Activated T-helper 2 cell treated with anti-CD3 and anti-CD28 coated beads, Interferon-gamma antibody, Interleukin-2, Interleukin-4, amounts not matched to agents 10 μg/mL and 5 μg/mL and 100 μg/mL, durations not matched to agents 14 hours and 24 hours and 36 hours (primary cell): ENCODE data around the gene MRPL9. TPM values are rescaled to one million over a fixed set of nuclear protein-coding genes. Genes with fewer than 3 reads are reported as not detected.
A peak's percentile ranks its signal among the peaks of the same experiment; 100 is the strongest.

Experiments used
- DNase-seq: peaks from one replicate; pipeline ENCODE4 v3.0.0; 2021; ENCODE audit warnings: low spot score
- H3K27ac Mint-ChIP-seq: one replicate; pipeline ENCODE4 v1.8.0; 2021; ENCODE audit warnings: mixed read lengths
- H3K27me3 Mint-ChIP-seq: one replicate; pipeline ENCODE4 v1.8.0; 2021; ENCODE audit warnings: low read depth, mixed read lengths
- H3K36me3 Mint-ChIP-seq: one replicate; pipeline ENCODE4 v1.8.0; 2021; ENCODE audit warnings: low read depth, mixed read lengths
- H3K4me1 Mint-ChIP-seq: one replicate; pipeline ENCODE4 v1.8.0; 2021; ENCODE audit warnings: low read depth, mixed read lengths
- H3K4me3 Mint-ChIP-seq: one replicate; pipeline ENCODE4 v1.8.0; 2021; ENCODE audit warnings: low read depth, mild to moderate bottlenecking, moderate library complexity, mixed read lengths
- H3K9me3 Mint-ChIP-seq: one replicate; pipeline ENCODE4 v1.8.0; 2021; ENCODE audit warnings: mixed read lengths
- intact Hi-C: fragments of 100-400 bp; cut with micrococcal nuclease; formaldehyde crosslinking; loops from one replicate; pipeline ENCODE4 v1.15.1; 2023
- total RNA-seq: library from RNA; stranded (reverse); gene quantifications from 2 replicates; pipeline ENCODE4 v1.2.3, GENCODE V29; 2022

Gene MRPL9
- total RNA-seq, 1 donor from 2014 or later: 159 TPM

GRCh38 chr1:151720554-151720953 is 42.7 kb downstream of the MRPL9 start:
- Mint-ChIP-seq H3K27ac (no peak overlapping the region), H3K27me3 (peaks cover 75% of the 10 kb centered on the region), H3K9me3 (no peaks in the 10 kb centered on the region), H3K36me3 (no peaks in the 10 kb centered on the region), H3K4me1 (peaks cover 19% of the 10 kb centered on the region), H3K4me3 (peak overlapping the region; percentile 66)
- DNase-seq: no peak
- intact Hi-C loops: loop anchor here (5.0 kb wide), 1 partner anchor 117 kb away; the partner anchor contains the start of gene C2CD4D

DNA sequence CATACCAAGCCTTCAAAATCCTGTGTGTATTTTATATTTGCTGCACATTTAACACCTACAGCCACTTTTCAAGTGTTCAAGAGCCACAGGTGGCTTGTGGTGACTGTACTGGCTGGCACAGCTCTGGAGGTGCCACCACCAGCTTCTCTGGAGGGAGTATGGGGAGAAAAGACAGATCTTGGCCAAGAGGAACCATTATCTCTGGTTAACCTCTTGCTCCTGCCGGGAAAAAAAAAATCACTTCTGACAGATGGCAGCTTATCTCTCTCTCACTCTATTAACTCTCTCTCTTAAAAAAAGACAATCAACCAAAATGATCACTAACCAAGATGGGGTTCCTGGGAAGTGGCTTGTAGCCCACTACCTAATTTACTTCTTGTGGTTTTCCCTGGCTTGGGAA is 43.2 kb downstream of the MRPL9 start:
- peaks cover 19% of the 10 kb centered on the region for H3K4me1 Mint-ChIP-seq
- DNase-seq: no peak

GRCh38 chr1:151718666-151719065 is 44.6 kb downstream of the MRPL9 start:
- DNase-seq: no peak
- Mint-ChIP-seq H3K27ac (no peak overlapping the region), H3K27me3 (peaks cover 76% of the 10 kb centered on the region), H3K4me3 (no peak overlapping the region), H3K9me3 (no peaks in the 10 kb centered on the region), H3K4me1 (peaks cover 19% of the 10 kb centered on the region), H3K36me3 (no peaks in the 10 kb centered on the region)
- intact Hi-C loops: no loop called here

More for the DNA sequence above, 43.2 kb downstream of the MRPL9 start:
- Mint-ChIP-seq H3K4me3 (no peak overlapping the region), H3K27ac (no peak overlapping the region), H3K36me3 (no peaks in the 10 kb centered on the region), H3K9me3 (no peaks in the 10 kb centered on the region), H3K27me3 (peaks cover 79% of the 10 kb centered on the region)
- intact Hi-C loops: loop anchor here (5.0 kb wide), 1 partner anchor 117 kb away; the partner anchor contains the start of gene C2CD4D

- Mint-ChIP-seq H3K27me3 (peaks cover 73% of the 10 kb centered on the region), H3K36me3 (no peaks in the 10 kb centered on the region), H3K27ac (no peak overlapping the region), H3K9me3 (no peaks in the 10 kb centered on the region), H3K4me1 (peaks cover 19% of the 10 kb centered on the region), H3K4me3 (no peak overlapping the region)
- no peak for DNase-seq
- intact Hi-C loops: no loop called here
These were observed 45.3 kb downstream of the MRPL9 start for GRCh38 chr1:151718011-151718431.

DNA sequence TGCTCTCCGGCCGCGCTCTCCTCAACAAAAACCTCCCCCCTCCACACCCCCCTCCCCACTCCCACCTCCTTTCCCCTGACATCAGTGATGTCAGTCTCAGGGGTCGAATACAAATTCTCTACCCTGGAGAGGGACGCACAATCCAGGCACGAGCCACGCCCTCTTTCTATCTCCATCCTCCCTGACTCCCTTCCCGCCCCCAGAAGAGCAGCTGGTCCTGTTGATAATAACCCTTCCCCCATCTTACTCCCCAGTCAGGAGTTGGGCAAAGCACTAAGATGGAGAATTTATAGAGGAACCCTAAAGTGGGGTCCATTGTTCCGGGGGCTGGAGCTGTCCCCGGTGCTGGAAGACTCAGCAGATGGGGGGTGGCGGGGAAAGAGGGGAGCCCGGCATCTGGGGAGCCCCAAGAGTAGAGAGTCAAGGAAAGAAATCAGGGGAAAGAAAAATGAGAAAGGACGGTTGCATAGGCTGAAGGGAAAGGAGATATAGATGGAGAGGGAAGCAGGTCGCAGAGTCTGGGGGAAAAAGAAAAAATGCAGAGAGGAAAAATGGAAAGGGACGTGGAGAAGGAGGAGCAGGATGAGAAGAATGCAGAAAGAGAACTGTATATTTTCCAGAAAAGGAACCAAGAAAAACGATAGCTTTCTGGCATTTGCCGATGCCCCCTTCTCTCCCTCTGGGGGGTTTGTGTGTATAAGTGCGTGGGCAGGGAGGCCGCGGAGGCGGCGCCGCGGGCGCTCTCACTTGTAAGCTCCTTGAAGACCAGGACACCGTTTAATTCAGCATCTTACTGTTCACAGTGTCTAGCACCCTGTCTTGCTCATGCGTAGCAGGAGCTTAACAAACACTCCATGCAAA is 46.3 kb downstream of the MRPL9 start, which contains the start of gene CELF3:
CELF3 (minus strand) TSS at position 33 of the 861 bp plus-strand sequence. CDS start 783 bp downstream, outside the sequence.
- no peak for DNase-seq
- Mint-ChIP-seq H3K4me3 (no peak within 1 kb of the TSS), H3K4me1 (peaks cover 19% of the 10 kb centered on the region), H3K27ac (no peak within 1 kb of the TSS), H3K27me3 (peaks cover 65% of the 10 kb centered on the region), H3K36me3 (no peaks in the 10 kb centered on the region), H3K9me3 (no peaks in the 10 kb centered on the region)
- intact Hi-C loops: no loop called here

DNA sequence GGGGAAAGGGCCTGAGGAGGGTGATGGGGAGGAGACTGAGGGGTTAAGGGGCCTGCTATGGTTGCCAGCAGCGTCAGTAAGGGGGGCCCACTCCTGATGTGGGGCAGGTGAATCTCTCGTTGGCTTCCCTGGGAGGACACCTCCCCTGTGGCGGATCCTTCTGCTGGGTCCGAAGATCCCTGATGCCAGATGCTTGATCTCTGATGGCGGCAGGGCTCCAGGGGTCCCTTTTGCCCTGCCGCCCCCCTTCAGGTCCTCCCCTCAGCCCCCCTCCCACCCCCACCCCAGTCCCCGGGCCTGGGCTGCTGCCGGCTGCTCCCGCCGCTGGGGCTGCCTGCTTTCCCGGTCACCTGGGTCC is 46.9 kb downstream of the MRPL9 start:
- DNase-seq: no peak
- H3K27ac Mint-ChIP-seq: no peak overlapping the region
- H3K4me1 Mint-ChIP-seq: peaks cover 16% of the 10 kb centered on the region
- no peak overlapping the region for H3K4me3 Mint-ChIP-seq
- intact Hi-C loops: no loop called here
- H3K27me3 Mint-ChIP-seq: peaks cover 59% of the 10 kb centered on the region
- no peaks in the 10 kb centered on the region for H3K36me3 Mint-ChIP-seq
- no peaks in the 10 kb centered on the region for H3K9me3 Mint-ChIP-seq

GRCh38 chr1:151715726-151716404 is 47.4 kb downstream of the MRPL9 start:
- Mint-ChIP-seq H3K27ac (no peak overlapping the region), H3K4me3 (no peak overlapping the region), H3K27me3 (peaks cover 56% of the 10 kb centered on the region), H3K36me3 (no peaks in the 10 kb centered on the region), H3K9me3 (no peaks in the 10 kb centered on the region), H3K4me1 (peaks cover 13% of the 10 kb centered on the region)
- intact Hi-C loops: no loop called here
- no peak for DNase-seq

DNA sequence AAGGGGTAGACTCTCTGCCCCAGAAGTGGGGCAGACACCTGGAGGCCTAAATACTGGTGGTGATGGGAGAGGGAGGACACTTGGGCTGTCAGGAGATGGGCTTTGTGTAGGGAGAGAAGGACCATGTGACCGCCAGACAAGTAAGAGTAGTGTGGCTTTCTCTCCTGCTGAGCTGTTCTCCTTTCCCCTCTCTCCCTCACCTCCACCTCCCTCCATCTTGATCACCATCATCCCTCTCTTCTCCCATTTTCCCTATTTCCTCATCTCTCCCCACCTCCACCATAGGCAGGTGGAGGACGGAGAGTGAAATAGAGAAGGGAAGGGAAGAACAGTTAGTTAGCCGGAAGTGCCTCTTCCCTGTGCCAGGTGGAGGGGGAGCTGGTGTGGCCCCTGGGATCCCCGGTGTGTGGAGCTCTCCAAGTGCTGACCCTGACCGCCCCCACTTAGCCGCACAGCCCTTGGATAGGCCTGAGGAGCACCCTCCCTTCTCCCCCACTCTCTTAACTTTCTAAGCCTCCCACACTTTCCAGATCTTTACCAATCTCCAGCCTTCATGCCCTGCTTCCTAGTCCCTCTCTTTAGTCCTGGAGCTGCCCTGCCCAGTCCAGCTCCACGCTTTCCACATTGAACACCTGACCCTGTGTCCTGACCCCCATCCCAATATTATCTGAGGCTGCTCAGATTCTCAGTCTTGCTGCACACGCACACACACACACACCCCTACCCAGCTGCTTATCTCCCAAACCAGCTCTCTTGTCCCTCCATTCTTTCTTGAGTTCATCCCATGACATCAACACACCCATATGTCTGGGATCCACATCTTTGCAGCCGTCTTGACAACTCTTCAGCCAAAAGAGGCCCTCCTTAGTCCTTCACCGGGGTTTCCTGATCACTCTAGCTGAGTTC is 48.2 kb downstream of the MRPL9 start:
- H3K9me3 Mint-ChIP-seq: no peaks in the 10 kb centered on the region
- intact Hi-C loops: no loop called here
- no peak overlapping the region for H3K27ac Mint-ChIP-seq
- no peak overlapping the region for H3K4me3 Mint-ChIP-seq
- DNase-seq: no peak
- peaks cover 6% of the 10 kb centered on the region for H3K4me1 Mint-ChIP-seq
- peaks cover 48% of the 10 kb centered on the region for H3K27me3 Mint-ChIP-seq
- H3K36me3 Mint-ChIP-seq: no peaks in the 10 kb centered on the region

DNA sequence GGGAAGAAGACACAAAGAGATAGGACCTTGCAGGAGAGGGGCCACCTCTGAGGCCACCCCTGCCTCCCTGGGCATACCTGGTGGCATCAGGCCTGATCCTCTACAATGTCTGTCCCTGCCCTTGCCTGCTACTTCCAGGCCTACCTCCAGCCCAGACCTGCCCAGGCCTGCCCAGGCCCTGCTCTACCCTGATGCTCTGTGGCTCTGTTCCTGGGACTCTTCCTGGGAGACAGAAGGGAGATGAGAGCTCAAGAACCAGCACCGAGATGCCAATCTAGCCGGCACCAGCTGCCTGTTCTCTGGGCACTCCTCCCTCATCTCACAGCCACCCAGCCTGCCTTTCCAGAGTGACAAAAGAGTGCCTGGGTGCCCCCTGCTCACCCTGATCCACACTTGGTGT is 49.4 kb downstream of the MRPL9 start:
- H3K27ac Mint-ChIP-seq: no peak overlapping the region
- no peak for DNase-seq
- H3K4me3 Mint-ChIP-seq: no peak overlapping the region
- peaks cover 6% of the 10 kb centered on the region for H3K4me1 Mint-ChIP-seq
- H3K27me3 Mint-ChIP-seq: peaks cover 39% of the 10 kb centered on the region
- no peaks in the 10 kb centered on the region for H3K36me3 Mint-ChIP-seq
- H3K9me3 Mint-ChIP-seq: no peaks in the 10 kb centered on the region
- intact Hi-C loops: no loop called here

- intact Hi-C loops: no loop called here
- Mint-ChIP-seq H3K27ac (no peak overlapping the region), H3K4me1 (peaks cover 6% of the 10 kb centered on the region), H3K9me3 (no peaks in the 10 kb centered on the region), H3K4me3 (no peak overlapping the region), H3K27me3 (peaks cover 31% of the 10 kb centered on the region), H3K36me3 (no peaks in the 10 kb centered on the region)
- no peak for DNase-seq
These were observed 50.3 kb downstream of the MRPL9 start for GRCh38 chr1:151713044-151713443.

DNA sequence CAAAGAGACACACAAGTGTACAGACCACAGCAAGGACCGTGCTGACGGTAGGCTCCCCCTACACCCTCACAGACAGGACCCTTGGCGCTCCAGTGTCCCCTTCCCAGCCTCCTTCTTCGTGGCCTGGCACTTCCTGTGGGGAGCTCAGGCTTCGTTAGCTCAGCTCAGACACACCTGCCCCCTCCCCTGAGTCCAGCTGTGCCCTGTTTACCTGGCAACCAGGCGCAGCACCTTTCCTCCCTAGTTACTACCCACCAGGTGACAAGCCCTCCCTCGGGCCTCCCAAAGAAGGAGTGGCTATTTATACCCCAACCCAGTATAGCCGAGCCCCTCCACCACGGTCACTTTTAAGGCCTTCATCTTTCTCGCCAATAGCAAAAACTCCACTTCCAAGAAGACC is 51.3 kb downstream of the MRPL9 start:
- H3K4me3 Mint-ChIP-seq: no peak overlapping the region
- DNase-seq: no peak
- no peaks in the 10 kb centered on the region for H3K9me3 Mint-ChIP-seq
- peaks cover 2% of the 10 kb centered on the region for H3K4me1 Mint-ChIP-seq
- H3K27me3 Mint-ChIP-seq: peaks cover 20% of the 10 kb centered on the region
- intact Hi-C loops: no loop called here
- no peaks in the 10 kb centered on the region for H3K36me3 Mint-ChIP-seq
- H3K27ac Mint-ChIP-seq: no peak overlapping the region

GRCh38 chr1:151711044-151711800 is 52.1 kb downstream of the MRPL9 start:
- no peak for DNase-seq
- intact Hi-C loops: no loop called here
- H3K4me1 Mint-ChIP-seq: no peaks in the 10 kb centered on the region
- peaks cover 17% of the 10 kb centered on the region for H3K27me3 Mint-ChIP-seq
- no peaks in the 10 kb centered on the region for H3K9me3 Mint-ChIP-seq
- no peaks in the 10 kb centered on the region for H3K36me3 Mint-ChIP-seq
- no peak overlapping the region for H3K4me3 Mint-ChIP-seq
- H3K27ac Mint-ChIP-seq: no peak overlapping the region
